WERI-Rb-1 (cell line): ENCODE data around the gene B4GALT5.

Source experiments
- DNase-seq: peaks from one replicate; pipeline ENCODE4 v3.0.0-alpha.2; 2020
- H3K27ac ChIP-seq: fragments of 250-450 bp; sonication (Bioruptor Pico); 2 replicates; pipeline ENCODE4 v1.5.1; 2020; ENCODE audit warnings: mild to moderate bottlenecking, moderate library complexity
- H3K27me3 ChIP-seq: fragments of 250-450 bp; sonication (Bioruptor Pico); 2 replicates; pipeline ENCODE4 v1.5.1; 2021; ENCODE audit warnings: mild to moderate bottlenecking, low read depth, moderate library complexity; ENCODE audit not compliant: insufficient read depth, severe bottlenecking
- H3K36me3 ChIP-seq: fragments of 250-450 bp; sonication (Bioruptor Pico); 2 replicates; pipeline ENCODE4 v1.5.1; 2020; ENCODE audit warnings: mild to moderate bottlenecking, moderate library complexity
- H3K4me3 ChIP-seq: 2 replicates; pipeline ENCODE4 v1.5.1; 2011; ENCODE audit warnings: low read depth, mild to moderate bottlenecking, control low read depth, low read length
- H3K9me3 ChIP-seq: fragments of 250-450 bp; sonication (Bioruptor Pico); 2 replicates; pipeline ENCODE4 v1.5.1; 2021; ENCODE audit warnings: mild to moderate bottlenecking, moderate library complexity; ENCODE audit not compliant: severe bottlenecking
- TF ChIP-seq, protein P1 (sequence below): IDR thresholded peaks from 2 replicates; pipeline ENCODE4 v1.5.1; 2011; ENCODE audit warnings: low read depth, mild to moderate bottlenecking, control low read depth, inconsistent platforms, low read length

Gene B4GALT5

GRCh38 chr20:49741977-49742376, 28.3 kb upstream of the B4GALT5 start:
- Histone ChIP-seq H3K27me3 (no peaks in the 10 kb centered on the region), H3K36me3 (no peaks in the 10 kb centered on the region), H3K9me3 (no peaks in the 10 kb centered on the region), H3K27ac (no peak overlapping the region), H3K4me3 (no peak overlapping the region)
- TF ChIP-seq, protein P1, sequence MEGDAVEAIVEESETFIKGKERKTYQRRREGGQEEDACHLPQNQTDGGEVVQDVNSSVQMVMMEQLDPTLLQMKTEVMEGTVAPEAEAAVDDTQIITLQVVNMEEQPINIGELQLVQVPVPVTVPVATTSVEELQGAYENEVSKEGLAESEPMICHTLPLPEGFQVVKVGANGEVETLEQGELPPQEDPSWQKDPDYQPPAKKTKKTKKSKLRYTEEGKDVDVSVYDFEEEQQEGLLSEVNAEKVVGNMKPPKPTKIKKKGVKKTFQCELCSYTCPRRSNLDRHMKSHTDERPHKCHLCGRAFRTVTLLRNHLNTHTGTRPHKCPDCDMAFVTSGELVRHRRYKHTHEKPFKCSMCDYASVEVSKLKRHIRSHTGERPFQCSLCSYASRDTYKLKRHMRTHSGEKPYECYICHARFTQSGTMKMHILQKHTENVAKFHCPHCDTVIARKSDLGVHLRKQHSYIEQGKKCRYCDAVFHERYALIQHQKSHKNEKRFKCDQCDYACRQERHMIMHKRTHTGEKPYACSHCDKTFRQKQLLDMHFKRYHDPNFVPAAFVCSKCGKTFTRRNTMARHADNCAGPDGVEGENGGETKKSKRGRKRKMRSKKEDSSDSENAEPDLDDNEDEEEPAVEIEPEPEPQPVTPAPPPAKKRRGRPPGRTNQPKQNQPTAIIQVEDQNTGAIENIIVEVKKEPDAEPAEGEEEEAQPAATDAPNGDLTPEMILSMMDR, result no peak
- DNase-seq, result no peak

GRCh38 chr20:49740807-49741206, 27.1 kb upstream of the B4GALT5 start:
- H3K4me3 ChIP-seq, result no peak overlapping the region
- no peaks in the 10 kb centered on the region for H3K36me3 ChIP-seq
- no peaks in the 10 kb centered on the region for H3K27me3 ChIP-seq
- TF ChIP-seq, protein P1, result no peak
- H3K27ac ChIP-seq, result no peak overlapping the region
- H3K9me3 ChIP-seq, result no peaks in the 10 kb centered on the region
- DNase-seq, result no peak

DNA sequence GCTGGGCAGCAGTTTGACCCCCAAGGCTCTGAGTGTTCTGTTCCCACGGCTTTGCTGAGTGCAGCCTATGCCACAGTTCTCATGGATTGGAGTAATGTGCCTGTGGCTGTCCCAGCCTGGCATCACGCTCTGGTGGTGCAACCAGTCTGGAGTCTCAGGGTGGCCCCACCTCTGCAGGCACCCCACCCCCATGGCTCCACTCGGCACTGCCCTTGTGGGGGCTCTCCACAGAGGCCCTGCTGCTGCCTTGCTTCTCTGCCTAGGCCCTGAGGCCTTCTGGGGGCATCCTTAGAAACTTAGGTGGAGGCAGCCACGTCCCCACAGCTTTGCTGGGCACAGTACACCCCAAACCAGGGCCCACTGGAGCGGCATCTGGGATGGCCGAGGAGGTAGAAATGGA, 25.4 kb upstream of the B4GALT5 start:
- TF ChIP-seq, protein P1, result no peak

GRCh38 chr20:49737260-49737659, 23.6 kb upstream of the B4GALT5 start:
- H3K36me3 ChIP-seq, result no peaks in the 10 kb centered on the region
- no peaks in the 10 kb centered on the region for H3K9me3 ChIP-seq
- H3K27me3 ChIP-seq, result no peaks in the 10 kb centered on the region
- H3K4me3 ChIP-seq, result no peak overlapping the region
- TF ChIP-seq, protein P1, result no peak
- H3K27ac ChIP-seq, result no peak overlapping the region
- no peak for DNase-seq

More for the DNA sequence above, 25.4 kb upstream of the B4GALT5 start:
- no peaks in the 10 kb centered on the region for H3K9me3 ChIP-seq
- DNase-seq, result no peak
- H3K36me3 ChIP-seq, result no peaks in the 10 kb centered on the region
- no peak overlapping the region for H3K4me3 ChIP-seq
- no peak overlapping the region for H3K27ac ChIP-seq
- no peaks in the 10 kb centered on the region for H3K27me3 ChIP-seq

GRCh38 chr20:49729780-49730179, 16.1 kb upstream of the B4GALT5 start:
- no peaks in the 10 kb centered on the region for H3K36me3 ChIP-seq
- H3K27me3 ChIP-seq, result no peaks in the 10 kb centered on the region
- no peak for DNase-seq
- H3K27ac ChIP-seq, result no peak overlapping the region
- H3K4me3 ChIP-seq, result no peak overlapping the region
- H3K9me3 ChIP-seq, result no peaks in the 10 kb centered on the region
- TF ChIP-seq, protein P1, result no peak
